NCI-H524 (cell line): ENCODE data around the gene PRPS2.

Source experiments
- DNase-seq, 2 experiments: peaks; one replicate each; lab custom pipeline; 2025; lab: John Stamatoyannopoulos, UW

The PRPS2 gene

GRCh38 chrX:12791257-12792228, at the start of gene PRPS2:
PRPS2 (plus strand) TSS chrX:12791412; CDS start chrX:12791498, 86 bp downstream.
- peak; percentile 61 to 66 for DNase-seq

- DNase-seq: no peak
Observed at GRCh38 chrX:12741416-12741815, 49.8 kb upstream of the PRPS2 start.

- no peak for DNase-seq
Observed at GRCh38 chrX:12747433-12747832, 43.8 kb upstream of the PRPS2 start.

- DNase-seq: no peak
Observed at GRCh38 chrX:12751887-12752286, 39.3 kb upstream of the PRPS2 start.

GRCh38 chrX:12753366-12753765, 37.8 kb upstream of the PRPS2 start:
- DNase-seq: no peak

GRCh38 chrX:12758291-12758690, 32.9 kb upstream of the PRPS2 start:
- no peak for DNase-seq

GRCh38 chrX:12767856-12768255, 23.4 kb upstream of the PRPS2 start:
- no peak for DNase-seq

- DNase-seq: no peak
Observed at GRCh38 chrX:12768491-12768890, 22.7 kb upstream of the PRPS2 start.

GRCh38 chrX:12770440-12770839, 20.8 kb upstream of the PRPS2 start:
- DNase-seq: peak; percentile 25 to 31

- no peak for DNase-seq
Observed at GRCh38 chrX:12771445-12772069, 19.7 kb upstream of the PRPS2 start.

- DNase-seq: no peak
Observed at GRCh38 chrX:12777670-12778069, 13.5 kb upstream of the PRPS2 start.

GRCh38 chrX:12779534-12779933, 11.7 kb upstream of the PRPS2 start:
- no peak for DNase-seq

GRCh38 chrX:12788645-12789044, 2.6 kb upstream of the PRPS2 start:
- DNase-seq: no peak

- DNase-seq: no peak
Observed at GRCh38 chrX:12789976-12790375, 1.2 kb upstream of the PRPS2 start.

GRCh38 chrX:12790885-12791256, 341 bp upstream of the PRPS2 start:
- DNase-seq: peak in 1 of 2 experiments; percentile 53

- DNase-seq: no peak
Observed at GRCh38 chrX:12792711-12793110, 1.5 kb downstream of the PRPS2 start.

GRCh38 chrX:12794654-12795053, 3.4 kb downstream of the PRPS2 start:
- no peak for DNase-seq

- DNase-seq: no peak
Observed at GRCh38 chrX:12798601-12799000, 7.4 kb downstream of the PRPS2 start.

- DNase-seq: no peak
Observed at GRCh38 chrX:12799118-12799517, 7.9 kb downstream of the PRPS2 start.

- DNase-seq: no peak
Observed at GRCh38 chrX:12802741-12803140, 11.5 kb downstream of the PRPS2 start.

- DNase-seq: no peak
Observed at GRCh38 chrX:12804655-12805054, 13.4 kb downstream of the PRPS2 start.

GRCh38 chrX:12805333-12805732, 14.1 kb downstream of the PRPS2 start:
- no peak for DNase-seq

GRCh38 chrX:12811658-12812057, 20.4 kb downstream of the PRPS2 start:
- no peak for DNase-seq
